Measurements from ENCODE around the gene CDH13. TPM values are rescaled to one million over a fixed set of nuclear protein-coding genes. Genes with fewer than 3 reads are reported as not detected.

CDH13 gene
- polyA plus RNA-seq, 1 donor = 8.7 TPM

DNA sequence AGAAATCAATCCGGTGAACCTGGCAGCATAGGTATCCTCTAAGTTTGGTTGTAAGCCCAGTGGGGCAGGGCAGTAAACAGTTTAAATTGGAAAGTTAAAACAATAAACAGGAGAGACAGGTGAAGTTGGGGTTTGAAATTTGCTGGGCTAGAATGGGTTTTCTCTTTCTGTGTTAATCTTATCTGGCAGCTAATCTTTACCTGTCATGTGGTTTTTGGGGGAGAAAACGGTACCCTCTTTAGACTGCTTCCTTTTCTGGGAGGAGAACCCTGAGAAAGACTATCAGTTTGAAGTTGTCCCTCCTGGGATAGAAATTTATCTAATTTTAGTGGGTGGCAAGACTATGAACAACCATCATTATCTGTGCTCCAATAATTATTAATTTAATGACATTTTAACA is 24.0 kb downstream of the CDH13 start:
- DNase-seq = no peak

DNA sequence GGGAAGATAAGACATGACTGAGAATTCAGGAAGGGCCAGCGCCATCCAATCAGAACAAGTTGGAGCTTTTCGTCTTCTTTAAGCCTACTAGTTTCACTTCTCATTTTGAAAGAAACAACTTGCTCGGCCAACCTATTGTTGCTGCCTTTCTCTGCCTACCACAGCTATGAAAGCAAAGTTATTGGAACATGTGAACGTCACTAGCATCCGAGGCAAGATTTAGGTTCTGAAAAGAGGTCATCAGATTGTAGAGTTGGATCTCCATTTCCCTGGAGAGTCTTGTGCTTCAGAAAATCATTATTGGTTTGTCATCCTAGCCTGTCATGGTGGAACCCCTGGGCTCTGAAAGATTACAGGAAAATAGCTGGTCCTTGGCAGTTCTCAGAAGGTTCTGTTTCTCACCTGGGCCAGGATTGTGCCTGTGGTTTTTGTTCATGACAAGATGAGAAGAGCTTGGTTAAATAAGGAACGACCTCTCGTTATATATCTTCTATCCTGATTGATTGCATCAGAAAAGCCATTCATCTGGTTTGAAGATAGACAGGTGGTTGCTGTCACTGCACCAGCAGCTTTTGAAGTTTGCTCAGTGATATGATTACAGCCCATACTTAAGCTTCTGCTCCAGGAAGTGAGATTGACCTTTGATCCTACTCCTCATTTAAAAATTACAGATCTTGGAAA is 25.3 kb downstream of the CDH13 start:
- no peak for DNase-seq

DNA sequence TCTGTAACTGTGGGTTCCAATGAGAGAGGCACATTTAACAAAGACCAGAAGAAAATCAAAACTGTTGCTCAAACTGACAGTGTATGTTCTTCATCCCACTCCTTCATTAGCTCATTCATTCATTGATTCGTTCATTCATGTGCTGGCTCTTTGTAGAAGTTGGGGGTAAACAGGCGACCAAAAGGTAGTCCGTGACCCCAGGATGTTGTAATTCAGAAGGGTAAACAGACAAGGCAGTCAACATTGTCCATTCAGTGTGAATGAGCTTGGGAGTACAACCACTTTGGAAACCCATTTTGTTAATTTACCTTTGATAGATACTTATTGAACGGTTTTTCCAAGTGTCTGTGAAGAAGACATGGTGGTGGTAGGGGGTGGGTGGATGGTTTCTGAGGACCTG is 26.1 kb downstream of the CDH13 start:
- DNase-seq = no peak

DNA sequence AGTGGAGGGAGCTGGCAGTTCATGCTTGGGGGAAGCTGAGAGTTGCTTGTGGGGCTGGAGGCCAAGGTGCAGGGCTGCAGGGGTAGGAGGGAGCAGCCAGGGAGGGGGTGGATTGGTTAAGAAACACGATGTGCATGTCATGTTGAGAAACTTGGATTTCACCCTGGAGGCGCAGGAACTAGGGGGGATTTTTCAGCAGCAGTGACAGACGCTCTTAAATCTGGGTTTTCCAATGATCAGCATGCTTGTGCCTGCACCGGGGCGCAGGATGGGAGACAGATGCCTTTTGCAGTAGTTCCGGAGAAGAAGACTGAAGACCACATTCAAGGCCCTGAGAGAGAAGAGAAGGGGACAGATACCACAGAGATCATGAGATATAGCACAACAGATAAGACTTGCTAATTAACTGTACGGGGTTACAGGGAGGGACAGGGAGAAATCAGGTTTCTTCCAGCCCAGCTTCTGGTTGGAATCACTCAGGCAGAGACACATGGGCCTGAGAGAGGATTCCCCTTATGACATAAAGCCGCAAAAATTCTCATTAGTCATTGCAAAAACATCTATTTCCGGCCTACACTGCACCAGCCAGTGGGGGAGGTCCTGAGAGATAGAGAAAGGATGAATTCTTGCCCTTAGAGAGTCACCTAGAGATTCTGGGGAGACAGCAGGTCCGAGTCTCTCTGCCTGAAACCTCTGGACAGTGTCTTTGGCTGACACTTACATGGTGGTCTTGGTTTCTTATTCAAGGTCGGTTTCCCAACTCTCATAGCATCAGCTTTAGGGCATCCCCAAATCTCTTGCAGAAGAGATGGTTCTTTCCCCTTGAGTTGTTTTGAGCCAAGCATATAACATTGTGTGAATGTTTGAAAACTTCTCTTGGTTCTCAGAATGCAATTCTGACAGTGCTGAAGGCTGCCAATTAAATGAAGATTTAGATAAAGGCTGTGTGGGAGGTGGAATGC is 27.1 kb downstream of the CDH13 start:
- no peak for DNase-seq

DNA sequence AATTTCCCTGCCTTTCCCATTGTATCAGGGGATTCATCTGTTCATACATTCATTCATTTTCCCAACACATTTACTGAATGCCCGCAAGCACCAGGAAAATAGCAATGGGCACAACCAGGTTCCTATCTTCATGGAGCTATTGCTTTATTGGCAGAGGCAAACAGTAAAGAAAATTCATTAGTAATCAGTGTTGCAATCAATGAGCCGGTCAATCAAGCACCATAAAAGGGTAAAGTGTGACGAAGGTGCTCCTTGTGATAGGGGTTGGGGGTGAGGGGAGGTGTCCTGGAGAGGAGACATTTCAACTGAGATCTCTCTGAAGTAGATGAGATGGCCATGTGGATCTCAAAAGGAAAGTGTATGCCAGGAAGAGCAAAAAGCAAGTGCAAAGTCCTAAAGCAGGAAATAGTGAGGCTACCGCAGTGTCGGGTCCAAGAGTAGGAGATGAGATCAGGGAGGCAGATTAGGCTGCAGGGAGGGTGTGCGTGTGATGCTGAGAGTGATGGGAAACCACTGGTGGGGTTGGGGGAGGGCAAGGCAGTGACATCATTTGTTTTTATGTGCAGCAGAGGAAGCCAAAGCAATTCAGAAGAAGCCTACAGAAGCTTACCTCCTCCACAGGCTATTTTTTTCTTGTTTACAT is 28.4 kb downstream of the CDH13 start:
- no peak for DNase-seq

DNA sequence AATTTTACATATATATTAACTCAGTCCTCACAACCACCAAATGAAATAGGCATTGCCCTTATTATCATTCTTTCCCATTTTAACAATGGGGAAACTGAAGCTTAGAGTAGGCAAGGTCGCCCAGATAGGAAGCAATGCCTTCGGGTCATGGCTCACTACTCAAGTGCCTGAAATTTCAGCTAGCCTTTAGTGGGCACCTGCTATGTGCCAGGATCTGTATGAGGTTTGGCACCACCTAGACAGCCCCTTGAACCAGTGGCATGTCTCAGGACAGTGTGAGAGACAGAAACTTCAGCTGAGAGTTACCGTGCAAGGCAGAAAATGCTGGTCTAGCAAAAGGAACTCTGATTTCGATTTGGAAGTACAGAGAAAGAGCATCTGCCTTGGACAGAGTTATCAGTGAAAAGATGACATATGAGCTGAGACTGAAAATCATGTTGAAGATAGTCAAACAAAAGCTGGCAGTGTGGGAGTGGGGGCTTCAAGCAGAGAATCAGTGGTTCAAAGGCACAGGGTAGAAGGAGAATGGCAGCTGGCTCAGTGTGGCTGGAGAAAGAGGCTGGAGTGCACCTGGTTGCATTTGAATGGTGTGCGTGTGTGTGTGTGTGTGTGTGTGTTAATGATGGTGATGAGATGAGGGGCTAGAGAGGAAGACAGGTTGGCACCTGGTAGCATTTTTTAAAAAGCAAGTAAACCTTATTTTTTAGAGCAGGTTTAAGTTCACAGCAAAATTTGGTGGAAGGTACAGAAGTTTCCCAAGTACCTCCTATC is 29.1 kb downstream of the CDH13 start:
- DNase-seq = no peak

DNA sequence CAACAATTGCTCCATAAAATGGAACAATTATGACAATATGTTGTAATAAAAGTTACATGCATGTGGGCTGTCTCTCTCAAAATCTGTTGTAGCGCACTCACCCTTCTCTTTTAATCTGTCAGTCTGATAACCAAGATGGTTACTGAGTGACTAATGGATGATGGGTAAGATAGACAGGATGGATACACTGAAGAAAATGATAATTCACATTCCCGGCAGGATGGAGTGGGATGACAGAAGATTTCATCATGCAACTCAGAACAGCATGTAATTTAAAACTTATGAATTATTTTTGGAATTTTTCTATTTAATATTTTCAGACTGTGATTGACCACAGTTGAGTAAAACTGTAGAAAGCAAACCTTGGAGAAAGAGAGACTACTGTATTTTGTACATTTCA is 30.5 kb downstream of the CDH13 start:
- DNase-seq = no peak

DNA sequence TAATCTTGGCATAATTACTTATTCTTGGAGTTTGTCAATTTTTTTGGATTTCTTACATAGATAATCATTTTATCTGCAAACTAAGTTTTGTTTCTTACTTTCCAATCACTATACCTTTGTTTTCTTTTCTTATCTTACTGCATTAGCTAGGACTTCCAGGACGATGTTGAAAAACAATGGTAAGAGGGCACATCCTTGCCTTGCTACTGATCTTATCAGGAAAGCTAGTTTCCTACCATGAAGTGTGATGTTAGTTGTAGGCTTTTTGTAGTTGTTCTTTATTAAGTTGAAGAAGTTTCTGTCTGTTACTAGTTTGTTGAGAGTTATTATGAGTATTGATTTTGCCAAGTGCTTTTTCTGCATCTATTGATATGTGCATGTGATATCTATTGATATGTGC is 31.0 kb downstream of the CDH13 start:
- DNase-seq = no peak

DNA sequence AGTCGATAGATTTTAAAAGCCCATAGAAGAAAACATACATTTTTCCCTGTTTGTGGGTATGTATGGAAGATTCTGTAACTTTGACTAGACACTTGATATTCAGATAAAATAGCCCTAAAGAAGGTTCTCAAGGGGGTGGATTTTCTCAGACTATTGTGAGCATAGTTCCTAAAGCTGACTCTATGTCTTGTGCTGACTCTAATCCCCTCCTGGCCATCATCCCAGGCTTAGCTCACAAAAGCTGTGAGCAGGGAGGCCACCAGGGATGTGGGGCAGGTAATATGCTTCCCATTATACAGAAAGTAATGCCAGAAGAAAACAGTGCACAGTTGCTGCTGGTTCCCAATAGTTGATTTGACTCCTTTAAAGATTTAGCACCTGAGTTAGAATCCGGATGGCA is 32.0 kb downstream of the CDH13 start:
- no peak for DNase-seq

DNA sequence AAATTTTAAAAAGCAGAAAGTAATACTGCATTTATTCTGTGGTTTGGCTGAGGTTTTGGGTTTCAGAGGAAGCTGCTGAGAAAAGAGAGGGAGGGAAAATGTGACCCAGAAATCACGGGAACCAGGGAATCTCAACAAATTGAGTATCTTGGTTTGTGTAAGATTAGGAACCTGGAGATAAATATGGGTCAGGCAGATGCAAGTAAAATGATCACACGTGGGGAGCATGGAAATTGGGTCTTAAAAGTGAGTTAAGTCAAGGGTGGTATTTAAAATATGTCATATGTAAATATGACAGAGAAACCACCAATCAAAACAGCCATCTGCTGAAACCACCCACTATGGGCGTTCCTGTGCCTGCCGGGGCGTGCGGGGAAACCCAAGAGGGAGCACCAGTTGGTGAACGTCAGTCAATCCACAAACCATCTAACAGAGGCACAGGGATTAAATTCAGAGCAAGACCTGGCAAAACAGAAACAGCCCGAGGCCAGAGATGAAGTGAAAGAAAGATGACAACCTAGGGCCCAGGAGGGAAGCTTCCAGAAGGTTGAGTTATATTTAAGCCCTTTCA is 33.4 kb downstream of the CDH13 start:
- DNase-seq = no peak

DNA sequence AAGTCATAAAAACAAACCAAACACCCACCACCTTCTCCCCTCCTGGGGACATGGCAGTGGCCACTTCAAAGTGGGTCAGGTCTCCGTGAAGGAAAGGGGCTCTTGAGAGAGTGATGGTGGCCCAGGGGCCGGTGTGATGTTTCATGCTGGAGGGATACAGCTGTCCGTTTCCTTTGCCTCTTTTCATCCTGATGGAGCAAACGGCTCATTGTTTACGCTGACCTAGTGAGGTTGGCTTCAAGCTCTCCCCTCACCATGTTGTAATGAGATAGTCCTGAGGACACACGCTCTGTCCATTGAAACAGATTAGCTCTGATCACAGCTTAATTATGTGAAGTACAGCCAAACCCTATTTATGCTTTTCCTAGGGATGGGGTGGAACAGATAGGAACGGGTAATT is 34.2 kb downstream of the CDH13 start:
- no peak for DNase-seq

DNA sequence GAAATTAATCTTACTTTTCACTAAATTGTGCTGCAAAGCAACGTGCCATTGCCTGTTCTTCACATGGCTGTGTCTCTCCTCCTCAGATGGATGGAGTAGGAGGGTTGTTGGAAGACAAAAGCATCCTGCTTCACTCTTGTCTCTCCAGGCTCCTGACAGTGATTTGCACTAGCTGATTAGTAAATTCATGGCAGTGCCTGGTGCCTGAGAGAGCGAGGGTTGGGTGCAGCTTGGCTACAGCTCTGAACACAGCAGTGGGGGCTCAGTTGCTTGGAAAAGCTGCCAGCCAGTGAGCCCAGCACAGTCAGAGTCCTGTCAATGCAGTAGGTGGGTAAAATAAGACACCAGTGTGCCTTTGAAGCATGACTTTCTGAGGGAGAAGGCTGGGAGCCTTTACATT is 37.4 kb downstream of the CDH13 start:
- no peak for DNase-seq

DNA sequence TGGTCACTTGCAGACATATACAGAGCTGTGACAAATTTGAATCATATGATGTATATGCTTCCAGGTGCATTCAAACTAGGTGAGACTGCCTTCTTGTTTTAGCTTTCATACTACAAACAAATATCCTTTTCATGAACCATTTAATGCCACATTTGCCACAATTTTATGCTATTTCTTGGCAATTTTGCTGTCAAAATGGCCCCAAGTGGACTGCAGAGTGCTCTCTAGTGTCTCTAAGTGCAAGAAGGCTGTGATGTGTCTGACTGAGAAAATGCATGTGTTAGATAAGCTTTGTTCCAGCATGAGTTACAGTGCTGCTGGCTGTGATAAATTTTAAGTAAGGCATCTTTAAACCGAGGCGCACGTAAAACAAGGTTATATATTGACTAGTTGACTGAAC is 38.3 kb downstream of the CDH13 start:
- DNase-seq = no peak

DNA sequence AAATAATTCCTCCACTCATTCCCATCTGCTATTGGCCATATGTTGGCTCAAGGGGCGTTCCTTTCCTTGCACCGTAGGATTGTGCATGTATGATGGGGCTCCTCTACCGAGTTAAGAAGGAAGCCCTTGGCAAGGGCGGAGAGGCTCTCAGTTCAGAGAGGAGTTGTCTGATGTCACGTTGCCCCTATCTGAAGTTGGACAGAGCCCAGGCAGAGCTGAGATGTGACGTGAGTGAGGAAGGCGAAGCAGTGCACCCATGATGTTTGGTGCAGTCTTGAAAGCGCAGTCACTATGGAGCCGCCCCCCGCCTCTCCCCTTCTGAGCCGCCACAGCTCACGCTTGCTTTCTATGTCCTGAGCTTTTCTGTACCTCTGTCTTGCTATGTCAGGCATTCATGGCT is 40.7 kb downstream of the CDH13 start:
- no peak for DNase-seq

DNA sequence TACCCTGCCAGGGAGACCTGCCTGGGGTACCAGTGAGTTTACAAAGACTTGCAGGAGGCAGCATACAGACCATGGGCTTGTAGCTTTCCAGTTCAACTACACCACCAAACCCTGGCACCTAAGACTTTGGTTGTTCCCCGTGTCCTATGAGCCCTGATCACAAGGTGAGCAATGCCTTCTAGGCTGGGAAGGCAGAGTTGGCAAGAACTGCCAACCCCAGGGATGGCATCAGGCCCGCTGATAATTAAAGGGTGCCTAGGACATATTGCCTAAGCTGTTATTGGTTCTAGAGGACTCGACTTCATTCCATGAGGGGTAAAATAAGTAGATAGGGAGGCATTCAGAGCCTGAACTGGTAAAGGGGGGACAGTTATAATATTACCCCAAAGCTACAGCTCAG is 41.3 kb downstream of the CDH13 start:
- no peak for DNase-seq

DNA sequence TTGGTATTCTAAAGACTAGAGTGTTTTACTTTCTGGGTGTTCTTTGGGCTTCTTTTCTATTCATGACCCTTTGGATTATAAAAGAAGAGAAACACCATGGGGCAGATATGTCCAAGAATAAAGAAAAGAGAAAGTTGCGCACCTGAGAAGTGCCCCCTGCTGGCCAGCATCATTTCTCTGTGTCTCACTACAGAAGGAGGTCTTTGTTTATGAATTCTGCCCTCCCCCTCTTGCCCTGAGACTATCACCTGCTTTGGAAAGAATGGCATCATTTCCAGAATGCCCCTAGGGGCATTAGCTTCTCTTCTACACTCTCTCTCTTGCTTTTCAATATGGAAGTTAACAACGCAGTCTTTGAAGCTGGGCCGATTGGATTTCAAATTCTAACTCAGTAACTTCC is 45.0 kb downstream of the CDH13 start:
- no peak for DNase-seq

DNA sequence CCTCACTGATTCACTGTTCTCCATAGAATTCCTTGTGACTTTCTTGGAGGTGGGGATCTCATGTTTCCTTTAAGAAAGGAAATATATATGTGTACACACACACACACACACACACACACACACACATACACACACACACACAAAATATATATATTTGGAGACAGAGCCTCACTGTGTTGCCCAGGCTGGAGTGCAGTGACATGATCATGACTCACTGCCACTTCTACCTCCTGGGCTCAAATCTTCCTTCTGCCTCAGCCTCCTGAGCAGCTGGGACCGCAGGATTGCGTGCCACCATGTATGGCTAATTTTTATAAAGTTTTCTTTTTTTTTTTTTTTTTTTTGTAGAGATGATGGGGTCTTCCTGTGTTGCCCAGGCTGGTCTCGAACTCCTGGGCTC is 45.9 kb downstream of the CDH13 start:
- DNase-seq = no peak

DNA sequence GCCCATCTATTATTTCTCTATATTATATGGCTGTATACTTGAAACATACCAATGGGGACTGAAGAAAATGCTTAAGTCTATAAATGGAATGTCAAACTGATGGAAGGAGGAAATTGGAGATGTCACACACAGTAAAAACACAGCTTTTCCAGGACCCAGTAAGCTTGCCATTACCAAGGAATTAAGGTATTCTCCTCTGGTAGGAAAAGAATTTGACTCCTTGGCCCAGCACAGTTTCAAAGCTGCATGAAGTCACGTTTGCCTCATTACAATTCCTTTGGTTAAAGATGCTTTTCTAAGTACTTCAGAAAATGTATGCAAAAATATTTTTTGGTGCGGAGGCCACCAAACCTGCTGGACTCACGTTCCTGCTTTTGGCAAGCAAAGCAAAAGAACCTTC is 48.5 kb downstream of the CDH13 start:
- DNase-seq = no peak

DNA sequence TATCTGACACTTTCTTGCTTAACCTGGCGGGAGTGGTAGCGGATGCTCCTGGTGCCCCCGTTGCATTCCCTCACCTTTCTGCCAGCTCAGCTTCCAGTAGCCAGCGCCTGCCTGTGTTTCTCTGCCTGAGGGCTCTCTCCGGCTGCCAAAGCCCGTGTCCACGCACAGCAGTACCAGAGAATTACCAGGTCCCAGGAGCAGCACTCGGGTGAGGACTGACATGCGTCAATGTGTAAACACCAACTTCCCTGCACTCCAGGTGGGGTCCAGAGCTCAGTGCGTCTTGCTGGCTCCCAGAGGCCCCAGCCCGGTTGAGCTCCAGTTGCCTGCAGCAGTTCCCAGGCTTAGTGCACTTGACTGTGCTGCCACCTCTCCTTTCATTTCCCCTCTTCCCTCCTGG is 54.8 kb downstream of the CDH13 start:
- DNase-seq = no peak

DNA sequence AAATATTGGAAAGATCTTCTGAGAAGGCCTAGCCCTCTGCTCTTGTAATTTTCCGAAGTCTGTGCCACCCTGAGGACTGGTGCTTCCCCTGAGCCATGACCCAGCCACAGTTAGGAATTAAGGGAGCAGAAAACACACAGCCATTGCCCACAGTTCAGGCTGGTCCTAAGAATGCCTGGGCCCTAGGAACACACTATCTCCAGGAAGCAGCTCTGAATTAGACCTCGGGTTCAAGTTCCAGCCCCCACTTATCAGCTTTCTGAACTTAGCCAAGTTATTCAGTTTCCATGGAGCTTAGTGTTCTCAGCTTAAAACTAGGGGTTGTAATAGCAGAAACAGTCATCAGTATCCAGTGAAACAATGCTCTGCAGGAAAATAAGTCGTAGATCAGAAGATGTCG is 56.0 kb downstream of the CDH13 start:
- no peak for DNase-seq

DNA sequence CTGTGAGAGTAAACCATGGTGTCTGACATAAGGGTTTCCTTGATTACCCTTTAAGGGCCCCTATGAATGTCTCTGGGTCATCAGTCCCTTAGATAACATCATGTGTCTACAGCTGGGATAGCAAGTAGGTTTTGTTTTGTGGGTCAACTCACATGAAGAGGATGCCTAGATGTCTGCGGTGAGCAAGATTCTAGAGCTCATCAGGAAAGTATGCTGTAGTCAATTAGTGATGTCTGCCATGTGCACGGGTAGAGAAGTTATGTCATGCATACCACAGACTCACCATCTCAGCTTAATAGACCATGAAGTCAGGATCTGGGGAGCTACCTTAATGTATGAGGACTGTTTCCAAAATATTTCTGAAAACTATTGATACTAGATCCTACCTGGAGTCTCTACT is 57.5 kb downstream of the CDH13 start:
- no peak for DNase-seq

DNA sequence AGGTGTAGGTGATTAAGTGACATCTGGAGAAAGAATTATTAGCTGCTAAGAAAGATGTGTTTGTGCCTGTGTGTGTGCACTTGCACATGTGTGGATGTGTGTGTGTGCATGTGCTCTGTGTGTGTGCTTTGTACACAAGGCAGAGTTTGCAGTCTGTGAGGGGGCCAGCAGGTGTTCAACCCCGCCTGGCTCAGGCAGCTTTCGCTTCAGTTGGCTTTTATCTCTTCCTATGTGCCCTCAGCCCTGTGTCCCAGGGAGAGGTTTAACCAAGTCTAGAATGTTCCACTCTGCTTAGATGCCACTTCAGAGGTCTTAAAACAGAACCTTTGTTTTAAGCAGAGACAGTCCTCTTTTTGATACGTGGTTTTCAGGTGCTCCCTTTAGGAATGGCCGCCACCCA is 58.8 kb downstream of the CDH13 start:
- no peak for DNase-seq

Data from left kidney (tissue), 2 donors.